ENCODE results near the gene ARAP1. TPM values are rescaled to one million over a fixed set of nuclear protein-coding genes. Genes with fewer than 3 reads are reported as not detected.
A peak's percentile ranks its signal among the peaks of the same experiment; 100 is the strongest.

ARAP1 gene
- total and polyA plus RNA-seq, 3 experiments from 2014 or later = 39.8 to 64.0 (median 61.2) TPM

- H3K36me3 ChIP-seq (ENCODE audit: insufficient read depth, low read length) = no peaks in the 10 kb centered on the region
- peak overlapping the region; percentile 20 for H3K27ac ChIP-seq (ENCODE audit: low read depth, low read length)
- peaks cover 76% of the 10 kb centered on the region for H3K4me1 ChIP-seq (ENCODE audit: insufficient read depth, low read length)
- CTCF ChIA-PET = no interaction called here
- no peaks in the 10 kb centered on the region for H3K9me3 ChIP-seq (ENCODE audit: low read length)
- Mint-ChIP-seq H3K27me3 (no peaks in the 10 kb centered on the region), H3K36me3 (no peaks in the 10 kb centered on the region), H3K27ac (peak overlapping the region; percentile 88 to 100 (median 98)), H3K9me3 (no peaks in the 10 kb centered on the region), H3K4me3 (peak overlapping the region in 2 of 7 donors; percentile 23 to 69), H3K4me1 (peaks cover 67 to 91% (median 75%) of the 10 kb centered on the region in 3 donors)
- no peak for DNase-seq
- no peak overlapping the region for H3K4me3 ChIP-seq (ENCODE audit: low read length)
- POLR2A ChIA-PET = no interaction called here
- no peaks in the 10 kb centered on the region for H3K27me3 ChIP-seq (ENCODE audit: insufficient read depth, low read length, poor library complexity, severe bottlenecking)
Observed at GRCh38 chr11:72741849-72742512, 10.2 kb downstream of the ARAP1 start.

- Histone ChIP-seq H3K36me3 (ENCODE audit: insufficient read depth, low read length) (no peaks in the 10 kb centered on the region), H3K4me3 (ENCODE audit: low read length) (no peak overlapping the region), H3K4me1 (ENCODE audit: insufficient read depth, low read length) (peaks cover 82% of the 10 kb centered on the region), H3K9me3 (ENCODE audit: low read length) (no peaks in the 10 kb centered on the region), H3K27ac (ENCODE audit: low read depth, low read length) (peak overlapping the region; percentile 20), H3K27me3 (ENCODE audit: insufficient read depth, low read length, poor library complexity, severe bottlenecking) (no peaks in the 10 kb centered on the region)
- Mint-ChIP-seq H3K4me3 (peak overlapping the region in 5 of 7 donors; percentile 28 to 71 (median 39)), H3K27me3 (no peaks in the 10 kb centered on the region), H3K27ac (peak overlapping the region; percentile 88 to 100 (median 98)), H3K36me3 (no peaks in the 10 kb centered on the region), H3K9me3 (no peaks in the 10 kb centered on the region), H3K4me1 (peaks cover 72 to 92% (median 80%) of the 10 kb centered on the region in 3 donors)
- peak in 1 of 5 donors; percentile 14 for DNase-seq
- CTCF ChIA-PET = no interaction called here
- POLR2A ChIA-PET = no interaction called here
Observed at GRCh38 chr11:72741429-72741833, 10.8 kb downstream of the ARAP1 start.

GRCh38 chr11:72740562-72741428 is 11.4 kb downstream of the ARAP1 start:
- POLR2A ChIA-PET = no interaction called here
- Histone ChIP-seq H3K9me3 (ENCODE audit: low read length) (no peaks in the 10 kb centered on the region), H3K4me3 (ENCODE audit: low read length) (no peak overlapping the region), H3K27ac (ENCODE audit: low read depth, low read length) (peak overlapping the region; percentile 20), H3K27me3 (ENCODE audit: insufficient read depth, low read length, poor library complexity, severe bottlenecking) (no peaks in the 10 kb centered on the region), H3K36me3 (ENCODE audit: insufficient read depth, low read length) (no peaks in the 10 kb centered on the region), H3K4me1 (ENCODE audit: insufficient read depth, low read length) (peaks cover 88% of the 10 kb centered on the region)
- CTCF ChIA-PET = interaction anchor here (1.4 kb wide), 1 partner anchor 7 kb away, joined by 3 read pairs; no protein-coding TSS in a partner anchor
- peak overlapping the region; percentile 88 to 100 (median 98) for H3K27ac Mint-ChIP-seq
- H3K9me3 Mint-ChIP-seq = no peaks in the 10 kb centered on the region
- peak overlapping the region in 6 of 7 donors; percentile 28 to 71 (median 61) for H3K4me3 Mint-ChIP-seq
- H3K27me3 Mint-ChIP-seq = no peaks in the 10 kb centered on the region
- peaks cover 77 to 92% (median 84%) of the 10 kb centered on the region in 3 donors for H3K4me1 Mint-ChIP-seq
- no peak for DNase-seq
- H3K36me3 Mint-ChIP-seq = no peaks in the 10 kb centered on the region

- Mint-ChIP-seq H3K36me3 (no peaks in the 10 kb centered on the region), H3K4me1 (peaks cover 79 to 96% (median 84%) of the 10 kb centered on the region in 3 donors), H3K27ac (peak overlapping the region; percentile 97 to 100 (median 98)), H3K27me3 (no peaks in the 10 kb centered on the region), H3K9me3 (no peaks in the 10 kb centered on the region), H3K4me3 (peak overlapping the region in 5 of 7 donors; percentile 10 to 76 (median 66))
- Histone ChIP-seq H3K4me1 (ENCODE audit: insufficient read depth, low read length) (peaks cover 94% of the 10 kb centered on the region), H3K36me3 (ENCODE audit: insufficient read depth, low read length) (no peaks in the 10 kb centered on the region), H3K27ac (ENCODE audit: low read depth, low read length) (peak overlapping the region; percentile 16), H3K9me3 (ENCODE audit: low read length) (no peaks in the 10 kb centered on the region), H3K4me3 (ENCODE audit: low read length) (no peak overlapping the region), H3K27me3 (ENCODE audit: insufficient read depth, low read length, poor library complexity, severe bottlenecking) (no peaks in the 10 kb centered on the region)
- ChIA-PET POLR2A (no interaction called here), CTCF (interaction anchor here (0.9 to 1.4 kb wide), 3 partner anchors 8 to 72 kb away, joined by 3 read pairs; no protein-coding TSS in a partner anchor)
- DNase-seq = no peak
Observed at GRCh38 chr11:72740060-72740424, 12.2 kb downstream of the ARAP1 start.

- Histone ChIP-seq H3K27ac (ENCODE audit: low read depth, low read length) (peak overlapping the region; percentile 16), H3K4me1 (ENCODE audit: insufficient read depth, low read length) (peaks cover 90% of the 10 kb centered on the region), H3K27me3 (ENCODE audit: insufficient read depth, low read length, poor library complexity, severe bottlenecking) (no peaks in the 10 kb centered on the region), H3K4me3 (ENCODE audit: low read length) (no peak overlapping the region), H3K9me3 (ENCODE audit: low read length) (no peaks in the 10 kb centered on the region), H3K36me3 (ENCODE audit: insufficient read depth, low read length) (no peaks in the 10 kb centered on the region)
- Mint-ChIP-seq H3K9me3 (no peaks in the 10 kb centered on the region), H3K4me3 (peak overlapping the region in 6 of 7 donors; percentile 10 to 81 (median 55)), H3K27ac (peak overlapping the region; percentile 97 to 100 (median 98)), H3K36me3 (no peaks in the 10 kb centered on the region), H3K27me3 (no peaks in the 10 kb centered on the region), H3K4me1 (peaks cover 74 to 93% (median 80%) of the 10 kb centered on the region in 3 donors)
- DNase-seq = no peak
- CTCF ChIA-PET = interaction anchor here (0.9 to 1.5 kb wide), 4 partner anchors 8 to 73 kb away, joined by 3 read pairs; no protein-coding TSS in a partner anchor
- POLR2A ChIA-PET = no interaction called here
Observed at GRCh38 chr11:72739240-72740059, 12.8 kb downstream of the ARAP1 start.

- no peak overlapping the region for H3K4me3 ChIP-seq (ENCODE audit: low read length)
- H3K4me3 Mint-ChIP-seq = peak overlapping the region in 5 of 7 donors; percentile 39 to 81 (median 60)
- peak overlapping the region; percentile 97 to 100 (median 98) for H3K27ac Mint-ChIP-seq
- CTCF ChIA-PET = interaction anchor here (1.5 to 2.9 kb wide), 3 partner anchors 11 to 55 kb away, joined by 3 to 15 read pairs (median 14); partner anchors contain the start of gene STARD10
- POLR2A ChIA-PET = interaction anchor here (1.0 kb wide), 1 partner anchor 75 kb away, joined by 3 read pairs; no protein-coding TSS in a partner anchor
- H3K9me3 ChIP-seq (ENCODE audit: low read length) = no peaks in the 10 kb centered on the region
- H3K4me1 Mint-ChIP-seq = peaks cover 65 to 86% (median 71%) of the 10 kb centered on the region in 3 donors
- H3K36me3 Mint-ChIP-seq = no peaks in the 10 kb centered on the region
- H3K36me3 ChIP-seq (ENCODE audit: insufficient read depth, low read length) = no peaks in the 10 kb centered on the region
- no peaks in the 10 kb centered on the region for H3K9me3 Mint-ChIP-seq
- H3K27me3 Mint-ChIP-seq = no peaks in the 10 kb centered on the region
- peak in 1 of 5 donors; percentile 43 for DNase-seq
- H3K4me1 ChIP-seq (ENCODE audit: insufficient read depth, low read length) = peaks cover 80% of the 10 kb centered on the region
- H3K27me3 ChIP-seq (ENCODE audit: insufficient read depth, low read length, poor library complexity, severe bottlenecking) = no peaks in the 10 kb centered on the region
- H3K27ac ChIP-seq (ENCODE audit: low read depth, low read length) = peak overlapping the region; percentile 81
Observed at GRCh38 chr11:72738199-72739141, 13.7 kb downstream of the ARAP1 start.

Data from CD8-positive, alpha-beta memory T cell (primary cell).